Osteoblast (primary cell): ENCODE results near the gene GNG5. TPM values are rescaled to one million over a fixed set of nuclear protein-coding genes. Genes with fewer than 3 reads are reported as not detected.

Experiments
- DNase-seq: peaks from one replicate; pipeline ENCODE4 v3.0.0; 2011; ENCODE audit warnings: low spot score, mixed read lengths; ENCODE audit not compliant: insufficient read length; ENCODE audit errors: missing footprints
- H2AFZ ChIP-seq: 2 replicates; pipeline ENCODE4 v1.6.0; 2011; ENCODE audit warnings: mild to moderate bottlenecking, low read length
- H3K27ac ChIP-seq: 2 replicates; pipeline ENCODE4 v1.5.1; 2011; ENCODE audit warnings: mild to moderate bottlenecking, low read depth, low read length, moderate library complexity
- H3K27me3 ChIP-seq: 2 replicates; pipeline ENCODE4 v1.6.0; 2012; ENCODE audit warnings: mild to moderate bottlenecking, control low read depth, inconsistent platforms, low read length, moderate library complexity; ENCODE audit not compliant: insufficient read depth
- H3K36me3 ChIP-seq: 2 replicates; pipeline ENCODE4 v1.5.1; 2011; ENCODE audit warnings: mild to moderate bottlenecking, low read length, control low read depth, moderate library complexity; ENCODE audit not compliant: insufficient read depth
- H3K4me1 ChIP-seq: 2 replicates; pipeline ENCODE4 v1.5.1; 2011; ENCODE audit warnings: mild to moderate bottlenecking, low read length, control low read depth, moderate library complexity; ENCODE audit not compliant: insufficient read depth
- H3K4me2 ChIP-seq: 2 replicates; pipeline ENCODE4 v1.6.0; 2011; ENCODE audit warnings: mild to moderate bottlenecking, low read length; ENCODE audit not compliant: insufficient read depth
- H3K4me3 ChIP-seq: fragments of 200-600 bp; sonication (generic); 3 replicates; pipeline ENCODE4 v1.5.1; 2012; ENCODE audit warnings: mild to moderate bottlenecking, low read length, inconsistent platforms; ENCODE audit not compliant: insufficient read depth
- H3K79me2 ChIP-seq: 2 replicates; pipeline ENCODE4 v1.6.0; 2012; ENCODE audit warnings: mild to moderate bottlenecking, low read length, control low read depth, inconsistent platforms; ENCODE audit not compliant: insufficient read depth
- H3K9me3 ChIP-seq: 2 replicates; pipeline ENCODE4 v1.5.1; 2011; ENCODE audit warnings: low read depth, low read length, control low read depth
- H4K20me1 ChIP-seq: 2 replicates; pipeline ENCODE4 v1.6.0; 2012; ENCODE audit warnings: mild to moderate bottlenecking, low read length, control low read depth; ENCODE audit not compliant: insufficient read depth
- total RNA-seq: library from RNA; depleted of rRNA; stranded (reverse); fragments of >200 nt; gene quantifications from 2 replicates; pipeline ENCODE4 v1.2.3, GENCODE V29; 2012
- TF ChIP-seq, protein P1 (sequence below): IDR thresholded peaks from 2 replicates; pipeline ENCODE4 v1.5.1; 2011; ENCODE audit warnings: mild to moderate bottlenecking, low read depth, low read length, moderate library complexity; ENCODE audit errors: extremely low read depth

The GNG5 gene
- total RNA-seq, 1 donor, result 23.5 TPM

DNA sequence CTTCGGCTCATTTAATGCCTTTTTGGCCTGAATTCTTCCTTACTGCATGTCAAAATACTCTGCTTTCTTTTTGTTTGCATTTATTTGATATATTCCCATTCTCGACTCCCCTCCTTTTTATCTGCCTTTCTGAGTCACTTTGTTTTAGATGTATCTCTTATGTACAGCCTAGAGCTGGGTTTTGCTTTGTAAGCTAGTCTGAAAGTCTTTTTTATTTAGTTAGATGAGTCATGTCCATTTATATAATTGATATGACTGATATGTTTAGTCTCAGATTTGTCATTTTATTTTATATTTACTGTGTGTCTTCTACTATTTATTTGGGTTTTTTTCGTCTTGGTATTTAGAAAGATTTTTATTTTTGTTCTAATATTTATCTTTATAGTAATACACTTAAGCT is 33.6 kb upstream of the GNG5 start:
- peak; percentile 68 for DNase-seq
- no peaks in the 10 kb centered on the region for H3K27me3 ChIP-seq
- TF ChIP-seq, protein P1, sequence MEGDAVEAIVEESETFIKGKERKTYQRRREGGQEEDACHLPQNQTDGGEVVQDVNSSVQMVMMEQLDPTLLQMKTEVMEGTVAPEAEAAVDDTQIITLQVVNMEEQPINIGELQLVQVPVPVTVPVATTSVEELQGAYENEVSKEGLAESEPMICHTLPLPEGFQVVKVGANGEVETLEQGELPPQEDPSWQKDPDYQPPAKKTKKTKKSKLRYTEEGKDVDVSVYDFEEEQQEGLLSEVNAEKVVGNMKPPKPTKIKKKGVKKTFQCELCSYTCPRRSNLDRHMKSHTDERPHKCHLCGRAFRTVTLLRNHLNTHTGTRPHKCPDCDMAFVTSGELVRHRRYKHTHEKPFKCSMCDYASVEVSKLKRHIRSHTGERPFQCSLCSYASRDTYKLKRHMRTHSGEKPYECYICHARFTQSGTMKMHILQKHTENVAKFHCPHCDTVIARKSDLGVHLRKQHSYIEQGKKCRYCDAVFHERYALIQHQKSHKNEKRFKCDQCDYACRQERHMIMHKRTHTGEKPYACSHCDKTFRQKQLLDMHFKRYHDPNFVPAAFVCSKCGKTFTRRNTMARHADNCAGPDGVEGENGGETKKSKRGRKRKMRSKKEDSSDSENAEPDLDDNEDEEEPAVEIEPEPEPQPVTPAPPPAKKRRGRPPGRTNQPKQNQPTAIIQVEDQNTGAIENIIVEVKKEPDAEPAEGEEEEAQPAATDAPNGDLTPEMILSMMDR, result no peak
- H3K9me3 ChIP-seq, result no peaks in the 10 kb centered on the region
- peak overlapping the region; percentile 22 for H3K4me2 ChIP-seq
- H3K4me3 ChIP-seq, result no peak overlapping the region
- H3K27ac ChIP-seq, result no peak overlapping the region
- H3K79me2 ChIP-seq, result no peaks in the 10 kb centered on the region
- peaks cover 9% of the 10 kb centered on the region for H3K36me3 ChIP-seq
- no peaks in the 10 kb centered on the region for H4K20me1 ChIP-seq
- peaks cover 4% of the 10 kb centered on the region for H3K4me1 ChIP-seq
- H2AFZ ChIP-seq, result no peak overlapping the region

DNA sequence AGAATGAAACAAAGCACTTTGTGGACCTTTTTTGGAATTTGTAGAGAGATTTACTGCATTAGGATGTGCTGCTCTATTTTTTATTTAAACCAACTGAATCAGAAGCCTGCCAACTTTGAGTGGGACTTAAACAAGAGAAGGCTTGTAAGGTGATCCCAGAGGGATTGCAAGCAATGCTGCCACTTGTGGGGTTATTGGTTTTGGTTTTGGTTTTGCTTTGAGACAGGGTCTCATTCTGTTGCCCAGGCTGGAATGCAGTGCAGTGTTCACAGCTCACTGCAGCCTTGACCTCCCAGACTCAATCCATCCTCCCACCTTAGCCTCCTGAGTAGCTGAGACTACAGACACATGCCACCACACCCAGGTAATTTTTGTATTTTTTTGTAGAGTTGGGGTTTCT is 32.2 kb upstream of the GNG5 start:
- TF ChIP-seq, protein P1, result no peak
- Histone ChIP-seq H4K20me1 (no peaks in the 10 kb centered on the region), H3K9me3 (no peaks in the 10 kb centered on the region), H3K27me3 (no peaks in the 10 kb centered on the region), H2AFZ (no peak overlapping the region), H3K36me3 (peaks cover 9% of the 10 kb centered on the region), H3K79me2 (no peaks in the 10 kb centered on the region), H3K4me1 (peaks cover 4% of the 10 kb centered on the region), H3K27ac (no peak overlapping the region), H3K4me3 (no peak overlapping the region), H3K4me2 (no peak overlapping the region)
- DNase-seq, result no peak

DNA sequence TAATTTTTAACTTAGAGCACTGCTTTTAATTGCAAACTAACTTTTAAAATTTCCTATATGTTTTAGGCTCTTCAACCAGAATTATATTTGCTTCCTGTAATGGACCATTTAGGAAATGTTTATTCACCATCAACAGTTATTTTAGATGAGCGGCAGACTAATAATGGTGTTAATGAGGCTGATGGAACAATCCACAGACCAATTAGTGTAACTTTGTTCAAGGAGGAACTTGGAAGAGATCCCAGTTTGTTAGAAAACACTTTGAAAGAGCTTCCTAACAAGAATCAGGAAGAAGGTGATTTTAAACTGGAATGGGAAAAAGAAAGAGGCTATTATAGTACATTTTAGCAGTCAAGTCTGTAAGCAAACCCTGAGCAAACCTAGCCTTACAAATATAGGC is 19.4 kb upstream of the GNG5 start:
- TF ChIP-seq, protein P1, result no peak
- Histone ChIP-seq H3K9me3 (no peaks in the 10 kb centered on the region), H2AFZ (no peak overlapping the region)

DNA sequence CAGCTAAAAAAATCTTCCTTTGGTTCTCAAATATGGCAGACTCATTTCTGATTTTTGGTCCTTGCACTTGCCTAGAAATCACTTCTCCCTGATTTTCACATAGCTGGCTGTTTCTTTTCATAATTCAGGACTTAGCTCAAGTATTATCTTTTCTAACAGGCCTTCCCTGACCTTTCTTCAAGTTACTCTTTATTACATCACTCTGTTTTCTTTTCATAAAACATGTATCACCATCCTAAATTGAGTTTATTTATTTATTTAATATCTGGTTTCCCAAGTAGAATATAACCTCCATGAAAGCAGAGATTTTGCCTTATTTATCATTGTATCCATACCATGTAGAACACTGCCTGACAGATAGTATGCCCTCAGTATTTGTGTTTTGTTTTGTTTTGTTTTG is 18.2 kb upstream of the GNG5 start:
- TF ChIP-seq, protein P1, result no peak
- no peaks in the 10 kb centered on the region for H3K36me3 ChIP-seq
- H3K27me3 ChIP-seq, result no peaks in the 10 kb centered on the region
- no peak overlapping the region for H3K27ac ChIP-seq
- no peaks in the 10 kb centered on the region for H4K20me1 ChIP-seq
- H3K4me1 ChIP-seq, result no peaks in the 10 kb centered on the region
- H3K4me2 ChIP-seq, result no peak overlapping the region
- DNase-seq, result no peak
- H2AFZ ChIP-seq, result no peak overlapping the region
- H3K4me3 ChIP-seq, result no peak overlapping the region
- no peaks in the 10 kb centered on the region for H3K79me2 ChIP-seq
- H3K9me3 ChIP-seq, result no peaks in the 10 kb centered on the region

More for the DNA sequence above, 19.4 kb upstream of the GNG5 start:
- Histone ChIP-seq H3K4me1 (no peaks in the 10 kb centered on the region), H3K27ac (no peak overlapping the region), H3K79me2 (no peaks in the 10 kb centered on the region), H3K27me3 (no peaks in the 10 kb centered on the region), H3K36me3 (no peaks in the 10 kb centered on the region), H3K4me3 (no peak overlapping the region), H3K4me2 (no peak overlapping the region), H4K20me1 (no peaks in the 10 kb centered on the region)
- DNase-seq, result peak; percentile 69
